ENCODE results near the gene CDH13. TPM values are rescaled to one million over a fixed set of nuclear protein-coding genes. Genes with fewer than 3 reads are reported as not detected.

CDH13 gene
- total RNA-seq, 2 donors from 2014 or later: 2.4 to 6.3 TPM

- Histone ChIP-seq H3K36me3 (no peaks in the 10 kb centered on the region), H3K9ac (ENCODE audit: low read depth in 2 of 2, low read length in 2 of 2) (no peak overlapping the region), H3K4me1 (no peaks in the 10 kb centered on the region), H3K27me3 (no peaks in the 10 kb centered on the region), H3K4me3 (no peak overlapping the region), H3K27ac (no peak overlapping the region), H3K9me3 (no peaks in the 10 kb centered on the region)
- no peak for TF ChIP-seq CTCF (IDR thresholded peaks at IDR 0.05)
- no peak for DNase-seq
- intact Hi-C loops (cut with DNase I): no loop called here
Observed at GRCh38 chr16:83438326-83438725, 811.6 kb downstream of the CDH13 start.

- no peaks in the 10 kb centered on the region for H3K36me3 ChIP-seq
- no peaks in the 10 kb centered on the region for H3K4me1 ChIP-seq
- no peak overlapping the region for H3K9ac ChIP-seq (ENCODE audit: low read depth in 2 of 2, low read length in 2 of 2)
- H3K27me3 ChIP-seq: no peaks in the 10 kb centered on the region
- no peaks in the 10 kb centered on the region for H3K9me3 ChIP-seq
- intact Hi-C loops (cut with DNase I): no loop called here
- H3K4me3 ChIP-seq: no peak overlapping the region
- no peak for DNase-seq
- H3K27ac ChIP-seq: no peak overlapping the region
- TF ChIP-seq CTCF (IDR thresholded peaks at IDR 0.05): no peak
Observed at GRCh38 chr16:83439412-83439811, 812.6 kb downstream of the CDH13 start.

- no peak overlapping the region for H3K27ac ChIP-seq
- H3K4me3 ChIP-seq: no peak overlapping the region
- DNase-seq: no peak
- H3K27me3 ChIP-seq: no peaks in the 10 kb centered on the region
- no peak overlapping the region for H3K9ac ChIP-seq (ENCODE audit: low read depth in 2 of 2, low read length in 2 of 2)
- no peak for TF ChIP-seq CTCF (IDR thresholded peaks at IDR 0.05)
- no peaks in the 10 kb centered on the region for H3K9me3 ChIP-seq
- intact Hi-C loops (cut with DNase I): no loop called here
- no peaks in the 10 kb centered on the region for H3K4me1 ChIP-seq
- H3K36me3 ChIP-seq: no peaks in the 10 kb centered on the region
Observed at GRCh38 chr16:83441517-83441916, 814.7 kb downstream of the CDH13 start.

GRCh38 chr16:83443972-83444371 is 817.2 kb downstream of the CDH13 start:
- no peak for TF ChIP-seq CTCF (IDR thresholded peaks at IDR 0.05)

GRCh38 chr16:83447560-83447959 is 820.8 kb downstream of the CDH13 start:
- no peak for DNase-seq

More at GRCh38 chr16:83443972-83444371, 817.2 kb downstream of the CDH13 start:
- Histone ChIP-seq H3K27ac (no peak overlapping the region), H3K9me3 (no peaks in the 10 kb centered on the region), H3K36me3 (no peaks in the 10 kb centered on the region), H3K9ac (ENCODE audit: low read depth in 2 of 2, low read length in 2 of 2) (no peak overlapping the region), H3K27me3 (no peaks in the 10 kb centered on the region), H3K4me3 (no peak overlapping the region), H3K4me1 (no peaks in the 10 kb centered on the region)
- no peak for DNase-seq
- intact Hi-C loops (cut with DNase I): no loop called here

More at GRCh38 chr16:83447560-83447959, 820.8 kb downstream of the CDH13 start:
- no peak overlapping the region for H3K4me3 ChIP-seq
- no peaks in the 10 kb centered on the region for H3K27me3 ChIP-seq
- H3K9me3 ChIP-seq: no peaks in the 10 kb centered on the region
- H3K27ac ChIP-seq: no peak overlapping the region
- no peaks in the 10 kb centered on the region for H3K4me1 ChIP-seq
- H3K36me3 ChIP-seq: no peaks in the 10 kb centered on the region
- no peak overlapping the region for H3K9ac ChIP-seq (ENCODE audit: low read depth in 2 of 2, low read length in 2 of 2)
- intact Hi-C loops (cut with DNase I): no loop called here
- TF ChIP-seq CTCF (IDR thresholded peaks at IDR 0.05): no peak
